ENCODE data around the gene TMEM30B.

TMEM30B gene

DNA sequence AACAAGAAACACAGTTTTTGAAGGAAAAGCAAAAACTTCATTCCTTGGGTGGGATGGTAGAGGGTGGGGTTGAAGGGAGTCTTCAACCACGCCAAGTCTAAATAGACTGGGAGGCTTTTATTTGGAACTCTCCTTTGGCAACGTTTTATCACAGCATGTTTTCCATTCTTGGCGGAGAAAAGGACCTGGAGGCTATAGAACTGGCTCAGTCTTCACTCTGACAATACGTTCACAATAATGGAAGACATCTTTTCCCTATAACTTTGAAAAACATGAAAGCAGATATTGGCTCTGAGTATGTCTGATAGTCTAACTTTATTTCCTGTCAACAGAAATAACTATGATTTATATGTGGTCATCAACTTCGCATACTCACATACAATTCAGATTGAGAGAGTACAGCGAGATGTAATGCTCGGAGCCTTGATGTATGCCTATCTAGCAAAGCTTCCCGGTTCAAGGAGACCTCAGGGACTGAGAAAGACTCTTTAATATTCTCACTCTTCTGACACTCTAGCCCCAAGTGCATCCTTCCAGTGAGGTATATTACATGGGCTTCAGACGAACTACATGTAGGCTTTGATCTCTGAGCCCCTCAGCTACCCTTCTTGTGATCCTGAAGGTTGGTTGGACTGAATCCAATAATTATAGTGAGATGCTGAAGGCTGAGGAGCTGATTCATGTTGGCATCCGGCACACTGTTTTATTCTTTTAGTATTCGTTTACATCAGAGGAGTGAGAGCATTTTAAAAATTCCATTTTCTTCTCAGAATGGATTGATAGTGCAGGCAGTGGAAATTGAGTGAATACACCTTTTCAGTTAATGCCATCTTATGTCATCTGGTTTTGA is 14.0 kb downstream of the TMEM30B start:
- H3K4me3 ChIP-seq (ENCODE audit: low read depth, low read length), result no peak overlapping the region
- no peak overlapping the region for H3K9ac ChIP-seq (ENCODE audit: low read length)
- H3K27me3 ChIP-seq (ENCODE audit: control insufficient read depth, insufficient read depth, low read length), result peaks cover 15% of the 10 kb centered on the region
- no peak overlapping the region for H3K27ac ChIP-seq (ENCODE audit: low read depth, low read length)
- H3K36me3 ChIP-seq (ENCODE audit: control insufficient read depth, insufficient read depth, low read length), result no peaks in the 10 kb centered on the region
- H3K4me1 ChIP-seq (ENCODE audit: control insufficient read depth, insufficient read depth, low read length), result no peaks in the 10 kb centered on the region
- H3K9me3 ChIP-seq (ENCODE audit: control insufficient read depth, insufficient read depth, low read depth, low read length), result no peaks in the 10 kb centered on the region

DNA sequence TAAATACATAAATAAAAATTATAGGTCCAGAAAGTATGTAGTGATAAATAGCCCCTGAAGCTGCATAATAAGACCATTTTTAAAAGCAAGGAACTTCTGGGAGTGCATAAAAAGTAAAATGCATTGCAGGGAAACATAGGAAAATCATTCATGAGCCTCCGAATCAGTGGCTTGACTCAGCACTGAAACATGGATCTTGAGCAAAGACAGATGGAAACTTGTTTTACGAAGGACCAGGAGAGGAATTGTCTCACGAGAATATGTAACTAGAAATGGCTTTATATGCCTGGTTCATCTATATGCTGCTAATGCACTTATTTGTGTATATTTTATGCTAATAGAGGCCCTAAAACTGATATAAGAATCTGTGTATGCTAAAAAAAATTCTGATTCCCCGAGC is 14.7 kb downstream of the TMEM30B start:
- Histone ChIP-seq H3K9ac (ENCODE audit: low read length) (no peak overlapping the region), H3K4me3 (ENCODE audit: low read depth, low read length) (no peak overlapping the region), H3K4me1 (ENCODE audit: control insufficient read depth, insufficient read depth, low read length) (no peaks in the 10 kb centered on the region), H3K27ac (ENCODE audit: low read depth, low read length) (no peak overlapping the region), H3K36me3 (ENCODE audit: control insufficient read depth, insufficient read depth, low read length) (no peaks in the 10 kb centered on the region), H3K9me3 (ENCODE audit: control insufficient read depth, insufficient read depth, low read depth, low read length) (no peaks in the 10 kb centered on the region), H3K27me3 (ENCODE audit: control insufficient read depth, insufficient read depth, low read length) (peaks cover 15% of the 10 kb centered on the region)

DNA sequence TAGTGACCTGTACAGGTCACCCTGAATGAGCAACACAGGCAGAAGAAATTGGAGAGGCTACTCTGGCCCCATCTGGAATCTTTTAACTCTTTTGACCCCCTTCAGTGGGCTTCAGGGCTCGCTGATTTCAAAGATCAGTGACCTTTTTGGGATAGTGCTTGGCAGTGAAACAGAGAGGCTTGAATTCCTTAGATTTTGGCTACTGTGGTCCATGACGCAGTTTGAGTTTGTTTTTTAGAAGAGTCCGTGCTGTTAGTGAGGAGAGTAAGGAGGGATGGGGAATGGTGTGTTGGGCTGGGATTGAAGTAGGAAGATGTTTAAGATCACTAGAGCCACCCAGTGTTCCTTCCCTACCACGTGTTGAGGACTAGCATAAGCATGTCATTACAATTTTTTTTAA is 16.5 kb downstream of the TMEM30B start:
- H3K4me1 ChIP-seq (ENCODE audit: control insufficient read depth, insufficient read depth, low read length), result peaks cover 5% of the 10 kb centered on the region; the same call in 1 of the 2 replicates
- H3K9me3 ChIP-seq (ENCODE audit: control insufficient read depth, insufficient read depth, low read depth, low read length), result no peaks in the 10 kb centered on the region
- H3K36me3 ChIP-seq (ENCODE audit: control insufficient read depth, insufficient read depth, low read length), result no peaks in the 10 kb centered on the region
- H3K4me3 ChIP-seq (ENCODE audit: low read depth, low read length), result no peak overlapping the region
- H3K27ac ChIP-seq (ENCODE audit: low read depth, low read length), result no peak overlapping the region
- H3K27me3 ChIP-seq (ENCODE audit: control insufficient read depth, insufficient read depth, low read length), result peaks cover 4% of the 10 kb centered on the region; the same call in 1 of the 2 replicates
- no peak overlapping the region for H3K9ac ChIP-seq (ENCODE audit: low read length)

DNA sequence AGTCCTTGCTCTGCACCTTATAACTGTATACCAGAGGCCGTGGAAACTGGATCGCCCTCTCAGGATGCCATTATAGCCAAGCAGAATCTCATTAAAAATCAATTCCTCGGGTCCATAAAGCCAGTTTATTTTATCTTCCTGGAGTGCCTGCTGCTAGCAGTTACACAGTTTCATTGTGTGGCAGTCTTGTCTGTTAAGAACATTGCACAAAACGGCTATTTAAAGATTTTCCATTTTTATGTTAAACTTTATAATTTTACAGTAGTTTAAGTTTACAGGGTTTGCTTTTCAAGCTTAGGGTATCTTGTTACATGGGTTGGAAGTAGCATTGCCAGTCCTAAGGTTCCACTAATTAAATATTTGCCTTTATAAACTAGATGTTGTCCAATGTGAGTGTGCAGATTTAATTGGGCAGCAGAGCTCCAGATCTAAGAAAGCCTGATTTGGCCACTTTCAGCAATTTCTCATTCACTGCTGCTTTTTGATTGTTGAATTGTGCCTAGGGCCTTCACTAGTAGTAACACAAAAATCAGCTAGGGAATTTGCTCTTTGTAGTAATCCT is 17.0 kb downstream of the TMEM30B start:
- H3K27me3 ChIP-seq (ENCODE audit: control insufficient read depth, insufficient read depth, low read length), result 0 out of 2 replicates have a peak, but pooled peaks cover 4% of the 10 kb centered on the region
- peaks cover 5% of the 10 kb centered on the region; the same call in 1 of the 2 replicates for H3K4me1 ChIP-seq (ENCODE audit: control insufficient read depth, insufficient read depth, low read length)
- H3K27ac ChIP-seq (ENCODE audit: low read depth, low read length), result no peak overlapping the region
- no peak overlapping the region for H3K9ac ChIP-seq (ENCODE audit: low read length)
- H3K36me3 ChIP-seq (ENCODE audit: control insufficient read depth, insufficient read depth, low read length), result no peaks in the 10 kb centered on the region
- H3K9me3 ChIP-seq (ENCODE audit: control insufficient read depth, insufficient read depth, low read depth, low read length), result no peaks in the 10 kb centered on the region
- H3K4me3 ChIP-seq (ENCODE audit: low read depth, low read length), result no peak overlapping the region

DNA sequence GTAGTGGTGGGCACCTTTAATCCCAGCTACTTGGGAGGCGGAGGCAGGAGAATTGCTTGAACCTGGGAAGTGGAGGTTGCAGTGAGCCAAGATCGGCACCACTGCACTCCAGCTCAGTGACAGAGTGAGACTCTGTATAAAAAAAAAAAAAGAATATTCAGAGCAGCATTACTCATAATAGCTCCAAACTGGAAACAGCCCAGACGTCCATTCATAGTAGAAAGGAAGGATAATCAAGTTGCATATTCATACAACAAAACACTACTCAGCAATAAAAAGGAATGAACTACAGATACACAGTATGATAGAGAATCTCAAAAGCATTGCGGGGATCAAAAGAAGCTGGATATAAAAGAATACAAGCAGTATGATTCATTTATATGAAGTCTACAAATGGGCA is 19.1 kb downstream of the TMEM30B start:
- Histone ChIP-seq H3K9ac (ENCODE audit: low read length) (no peak overlapping the region), H3K4me1 (ENCODE audit: control insufficient read depth, insufficient read depth, low read length) (peaks cover 13% of the 10 kb centered on the region; the same call in 1 of the 2 replicates), H3K4me3 (ENCODE audit: low read depth, low read length) (no peak overlapping the region), H3K27me3 (ENCODE audit: control insufficient read depth, insufficient read depth, low read length) (0 out of 2 replicates have a peak, but pooled peaks cover under 1% of the 10 kb centered on the region), H3K27ac (ENCODE audit: low read depth, low read length) (no peak overlapping the region), H3K36me3 (ENCODE audit: control insufficient read depth, insufficient read depth, low read length) (no peaks in the 10 kb centered on the region), H3K9me3 (ENCODE audit: control insufficient read depth, insufficient read depth, low read depth, low read length) (no peaks in the 10 kb centered on the region)

DNA sequence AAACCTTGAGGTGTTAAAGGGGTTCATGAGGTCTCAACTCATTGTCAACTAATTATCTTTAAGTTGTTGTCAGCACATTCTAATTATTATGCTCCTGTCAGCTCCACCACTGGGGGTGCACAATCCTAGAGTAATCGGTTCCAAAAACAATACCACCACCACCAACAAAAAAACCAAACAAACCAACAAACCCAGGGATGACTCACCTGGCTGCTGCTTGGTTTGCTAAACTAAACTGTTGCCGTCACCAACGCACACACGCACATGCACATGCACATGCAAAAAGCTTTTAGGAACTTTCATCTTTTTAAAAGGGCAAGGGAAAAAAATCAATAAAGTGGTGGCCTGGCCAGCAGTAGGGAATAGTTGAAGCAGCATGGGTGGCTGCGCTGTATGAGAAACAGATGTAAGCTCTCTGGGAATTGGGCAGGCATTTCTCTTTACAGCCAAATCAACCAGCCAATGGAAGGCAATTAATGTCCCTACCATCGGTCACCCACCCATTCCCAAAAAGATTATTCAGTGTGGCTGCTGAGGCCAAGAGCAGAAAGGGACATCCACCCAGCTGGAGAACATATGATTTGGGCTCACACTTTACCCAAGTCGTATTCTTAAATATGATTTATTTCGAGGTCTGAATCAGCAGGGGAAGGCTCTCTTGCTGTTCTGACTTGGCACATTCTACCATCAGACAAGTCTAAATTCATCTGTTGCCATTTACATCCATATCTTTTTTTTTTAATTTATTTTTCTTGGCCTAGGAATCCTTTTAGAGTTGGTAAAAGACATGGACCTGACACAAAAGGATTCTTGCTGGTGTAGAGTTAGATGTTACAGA is 20.0 kb downstream of the TMEM30B start:
- H3K4me3 ChIP-seq (ENCODE audit: low read depth, low read length), result no peak overlapping the region
- H3K4me1 ChIP-seq (ENCODE audit: control insufficient read depth, insufficient read depth, low read length), result peaks cover 15% of the 10 kb centered on the region
- H3K27ac ChIP-seq (ENCODE audit: low read depth, low read length), result no peak overlapping the region
- H3K27me3 ChIP-seq (ENCODE audit: control insufficient read depth, insufficient read depth, low read length), result peaks cover 3% of the 10 kb centered on the region; the same call in 1 of the 2 replicates
- H3K9me3 ChIP-seq (ENCODE audit: control insufficient read depth, insufficient read depth, low read depth, low read length), result no peaks in the 10 kb centered on the region
- no peaks in the 10 kb centered on the region for H3K36me3 ChIP-seq (ENCODE audit: control insufficient read depth, insufficient read depth, low read length)
- no peak overlapping the region for H3K9ac ChIP-seq (ENCODE audit: low read length)

DNA sequence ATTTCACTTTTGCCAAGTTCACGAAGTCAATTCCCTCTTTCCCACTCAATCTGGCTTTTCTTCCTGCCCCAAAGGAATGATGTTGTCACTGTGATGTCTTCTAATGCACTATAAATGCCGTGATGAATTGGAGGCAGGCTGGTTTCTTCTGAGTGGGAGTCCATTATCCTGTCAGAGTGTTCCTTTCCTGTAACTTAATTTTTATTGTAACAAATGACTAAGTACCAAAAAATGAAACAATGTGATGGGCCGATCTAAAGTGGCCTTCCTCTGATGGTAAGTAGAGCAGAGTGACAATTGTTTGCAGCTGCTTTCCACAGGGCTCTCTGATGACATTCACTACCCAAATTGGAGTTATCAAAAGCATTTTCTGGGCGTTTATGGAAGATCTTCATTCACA is 22.2 kb downstream of the TMEM30B start:
- Histone ChIP-seq H3K4me3 (ENCODE audit: low read depth, low read length) (no peak overlapping the region), H3K27me3 (ENCODE audit: control insufficient read depth, insufficient read depth, low read length) (peaks cover 3% of the 10 kb centered on the region; the same call in 1 of the 2 replicates), H3K27ac (ENCODE audit: low read depth, low read length) (no peak overlapping the region), H3K36me3 (ENCODE audit: control insufficient read depth, insufficient read depth, low read length) (no peaks in the 10 kb centered on the region), H3K4me1 (ENCODE audit: control insufficient read depth, insufficient read depth, low read length) (peaks cover 31% of the 10 kb centered on the region), H3K9me3 (ENCODE audit: control insufficient read depth, insufficient read depth, low read depth, low read length) (no peaks in the 10 kb centered on the region), H3K9ac (ENCODE audit: low read length) (no peak overlapping the region)

DNA sequence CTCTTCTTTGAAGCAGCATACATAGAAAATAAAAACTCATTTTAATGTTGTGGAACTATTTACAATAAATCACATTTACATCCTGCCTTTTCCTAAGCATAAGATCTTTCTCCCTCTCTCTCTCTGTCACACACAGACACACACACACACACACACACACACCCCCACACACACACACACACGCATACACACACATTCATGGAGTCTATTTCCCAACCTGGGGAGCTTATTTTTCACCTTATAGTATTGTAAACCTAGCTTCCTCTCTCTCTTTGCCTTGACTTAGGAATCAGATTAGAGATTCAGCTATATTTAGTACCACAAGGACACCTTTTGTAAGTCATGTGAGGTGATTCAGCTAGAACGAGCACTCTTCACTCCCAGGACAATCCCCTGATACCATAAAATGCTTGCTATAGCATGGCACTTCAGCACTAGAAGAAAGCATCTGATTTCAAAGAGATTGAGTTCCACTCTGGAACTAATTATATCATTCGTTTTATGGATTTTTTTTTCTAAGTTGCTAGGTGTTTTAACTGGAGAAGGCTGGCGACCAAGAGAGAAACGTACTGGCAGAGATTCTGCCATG is 23.6 kb downstream of the TMEM30B start:
- Histone ChIP-seq H3K36me3 (ENCODE audit: control insufficient read depth, insufficient read depth, low read length) (no peaks in the 10 kb centered on the region), H3K4me1 (ENCODE audit: control insufficient read depth, insufficient read depth, low read length) (peaks cover 39% of the 10 kb centered on the region), H3K9ac (ENCODE audit: low read length) (no peak overlapping the region), H3K4me3 (ENCODE audit: low read depth, low read length) (no peak overlapping the region), H3K27me3 (ENCODE audit: control insufficient read depth, insufficient read depth, low read length) (peaks cover 3% of the 10 kb centered on the region; the same call in 1 of the 2 replicates), H3K9me3 (ENCODE audit: control insufficient read depth, insufficient read depth, low read depth, low read length) (no peaks in the 10 kb centered on the region), H3K27ac (ENCODE audit: low read depth, low read length) (no peak overlapping the region)

DNA sequence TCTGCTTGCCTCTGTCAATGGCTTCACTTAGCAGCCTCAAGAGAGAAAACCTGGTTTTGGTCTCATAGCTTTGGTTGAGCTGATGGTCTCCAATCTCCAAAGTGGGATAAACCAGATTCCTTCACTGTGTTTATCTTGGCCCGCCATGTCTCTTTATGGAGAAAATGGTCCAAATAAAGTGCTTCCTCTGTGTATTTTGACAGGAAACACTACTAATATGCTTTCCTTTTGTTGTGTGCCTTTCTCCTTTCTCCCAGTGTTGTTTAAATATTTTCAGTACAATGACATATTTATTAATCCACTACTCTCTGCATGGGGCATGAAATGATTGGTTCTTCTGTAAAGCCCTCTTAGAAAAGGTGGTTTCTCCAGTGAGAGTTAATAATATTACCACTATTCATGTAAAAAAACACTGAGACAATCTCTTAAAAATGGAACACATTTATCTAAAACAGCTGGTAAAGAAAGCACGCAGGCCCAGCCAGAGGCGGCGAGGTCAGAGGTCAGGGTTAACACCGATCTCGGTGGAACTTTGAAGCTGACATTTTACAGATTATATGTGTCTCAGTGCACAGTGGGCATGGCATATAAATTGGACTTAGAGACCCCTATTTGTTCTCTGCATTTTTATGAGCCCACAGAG is 24.2 kb downstream of the TMEM30B start:
- H3K9me3 ChIP-seq (ENCODE audit: control insufficient read depth, insufficient read depth, low read depth, low read length), result no peaks in the 10 kb centered on the region
- no peak overlapping the region for H3K9ac ChIP-seq (ENCODE audit: low read length)
- H3K4me3 ChIP-seq (ENCODE audit: low read depth, low read length), result no peak overlapping the region
- H3K27ac ChIP-seq (ENCODE audit: low read depth, low read length), result no peak overlapping the region
- H3K4me1 ChIP-seq (ENCODE audit: control insufficient read depth, insufficient read depth, low read length), result peaks cover 44% of the 10 kb centered on the region
- peaks cover 3% of the 10 kb centered on the region; the same call in 1 of the 2 replicates for H3K27me3 ChIP-seq (ENCODE audit: control insufficient read depth, insufficient read depth, low read length)
- H3K36me3 ChIP-seq (ENCODE audit: control insufficient read depth, insufficient read depth, low read length), result no peaks in the 10 kb centered on the region

DNA sequence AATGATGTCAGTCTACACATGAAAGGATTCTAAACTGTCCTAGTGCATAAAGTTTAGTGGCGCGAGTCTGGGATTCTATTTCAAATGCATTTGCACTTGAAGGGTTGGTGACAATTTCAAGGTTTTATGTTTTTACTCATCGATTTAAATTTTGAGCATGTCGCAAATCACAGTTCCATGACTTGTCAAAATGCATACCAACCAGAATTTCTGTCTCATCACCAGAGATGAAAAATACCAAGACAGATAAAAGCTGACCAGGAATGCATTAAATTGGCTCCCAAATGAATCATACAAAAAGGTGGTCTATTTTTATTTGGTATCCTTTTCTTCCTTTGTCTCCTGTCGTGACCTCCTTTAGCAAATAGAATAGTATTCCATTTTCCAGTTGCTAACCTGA is 25.2 kb downstream of the TMEM30B start:
- peaks cover 39% of the 10 kb centered on the region for H3K4me1 ChIP-seq (ENCODE audit: control insufficient read depth, insufficient read depth, low read length)
- H3K9ac ChIP-seq (ENCODE audit: low read length), result no peak overlapping the region
- H3K9me3 ChIP-seq (ENCODE audit: control insufficient read depth, insufficient read depth, low read depth, low read length), result no peaks in the 10 kb centered on the region
- no peaks in the 10 kb centered on the region for H3K36me3 ChIP-seq (ENCODE audit: control insufficient read depth, insufficient read depth, low read length)
- no peak overlapping the region for H3K27ac ChIP-seq (ENCODE audit: low read depth, low read length)
- peaks cover 3% of the 10 kb centered on the region; the same call in 1 of the 2 replicates for H3K27me3 ChIP-seq (ENCODE audit: control insufficient read depth, insufficient read depth, low read length)
- no peak overlapping the region for H3K4me3 ChIP-seq (ENCODE audit: low read depth, low read length)
